ENCODE data around the gene CFAP57.
A peak's percentile ranks its signal among the peaks of the same experiment; 100 is the strongest.

The CFAP57 gene

DNA sequence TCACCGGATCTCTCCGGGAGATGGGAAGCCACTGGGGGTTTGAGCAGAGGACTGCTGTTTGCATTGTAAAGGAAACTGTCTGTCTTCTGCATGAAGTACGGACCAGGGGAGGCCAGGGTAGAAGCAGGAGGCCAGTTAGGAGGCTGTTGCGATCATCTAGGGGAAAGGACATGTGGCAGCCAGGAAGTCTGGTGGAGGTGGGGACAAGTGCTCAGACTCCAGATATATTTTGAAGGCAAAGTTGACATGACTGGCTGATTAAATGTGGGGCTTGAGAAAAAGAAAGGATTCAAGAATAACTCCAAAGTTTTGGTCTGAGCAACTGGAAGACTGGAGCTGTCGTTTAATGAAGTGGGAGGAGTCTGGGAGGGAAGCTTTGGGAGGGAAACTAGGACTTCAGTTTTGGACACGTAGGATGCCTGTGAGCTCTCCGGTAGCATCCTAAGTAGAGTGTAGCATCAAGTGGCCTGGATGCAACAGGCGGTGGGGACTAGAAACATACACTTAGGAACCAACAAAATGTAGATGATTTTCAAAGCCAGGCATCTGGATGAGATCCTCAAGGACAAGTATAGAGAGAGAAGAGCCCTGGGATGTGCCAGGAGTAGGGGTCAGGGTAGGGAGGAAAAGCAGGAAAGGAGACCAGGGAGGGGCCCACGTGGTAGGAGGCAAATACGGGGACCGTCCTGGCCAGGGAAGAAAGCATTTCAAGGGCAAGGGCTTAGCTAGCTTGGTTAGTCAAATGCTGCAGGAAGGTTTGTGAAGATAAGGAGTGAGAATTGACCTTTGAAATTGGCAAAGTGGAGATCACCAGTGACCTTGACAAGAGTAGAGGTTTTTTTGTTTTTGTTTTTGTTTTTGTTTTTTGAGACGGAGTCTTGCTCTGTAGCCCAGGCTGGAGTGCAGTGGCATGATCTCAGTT is 116.9 kb downstream of the CFAP57 start:
- Histone ChIP-seq H3K36me3 (ENCODE audit: control insufficient read depth, insufficient read depth, low read length) (no peaks in the 10 kb centered on the region), H3K4me1 (ENCODE audit: control insufficient read depth, insufficient read depth, low read length, poor library complexity, severe bottlenecking) (peaks cover 1% of the 10 kb centered on the region), H3K27ac (ENCODE audit: low read depth, low read length, severe bottlenecking) (no peak overlapping the region), H3K9me3 (ENCODE audit: control insufficient read depth, low read length) (no peaks in the 10 kb centered on the region), H3K4me3 (ENCODE audit: extremely low read depth, insufficient read depth, low read length, poor library complexity, severe bottlenecking) (no peak overlapping the region)
- 84 to 92% methylated on average over 10 to 11 of the region's 12 CpGs for WGBS, 2 experiments (ENCODE audit: insufficient coverage in 2 of 2)

DNA sequence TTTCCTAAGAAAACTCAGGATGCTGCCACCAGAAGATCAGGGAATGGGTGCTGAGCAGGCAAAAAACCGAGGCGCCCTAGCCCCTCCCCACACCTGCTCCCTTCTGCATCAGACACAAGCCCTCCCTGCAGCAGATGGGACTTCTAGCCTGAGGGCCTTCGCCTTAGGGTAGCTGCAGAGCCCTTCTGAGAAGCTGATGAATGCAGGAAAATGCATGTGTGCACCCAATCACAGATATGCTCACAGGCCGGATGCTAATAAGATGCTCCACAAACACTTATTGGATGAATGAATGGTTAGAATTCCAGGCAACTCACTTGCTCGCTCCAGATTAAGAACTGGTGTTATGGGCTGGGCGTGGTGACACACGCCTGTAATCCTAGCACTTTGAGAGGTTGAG is 120.1 kb downstream of the CFAP57 start:
- H3K27ac ChIP-seq (ENCODE audit: low read depth, low read length, severe bottlenecking): no peak overlapping the region
- peaks cover 3% of the 10 kb centered on the region for H3K4me1 ChIP-seq (ENCODE audit: control insufficient read depth, insufficient read depth, low read length, poor library complexity, severe bottlenecking)
- no peaks in the 10 kb centered on the region for H3K36me3 ChIP-seq (ENCODE audit: control insufficient read depth, insufficient read depth, low read length)
- no peaks in the 10 kb centered on the region for H3K9me3 ChIP-seq (ENCODE audit: control insufficient read depth, low read length)
- H3K4me3 ChIP-seq (ENCODE audit: extremely low read depth, insufficient read depth, low read length, poor library complexity, severe bottlenecking): no peak overlapping the region
- 86 to 98% methylated on average over 7 of the region's 7 CpGs for WGBS, 2 experiments (ENCODE audit: insufficient coverage in 2 of 2)

DNA sequence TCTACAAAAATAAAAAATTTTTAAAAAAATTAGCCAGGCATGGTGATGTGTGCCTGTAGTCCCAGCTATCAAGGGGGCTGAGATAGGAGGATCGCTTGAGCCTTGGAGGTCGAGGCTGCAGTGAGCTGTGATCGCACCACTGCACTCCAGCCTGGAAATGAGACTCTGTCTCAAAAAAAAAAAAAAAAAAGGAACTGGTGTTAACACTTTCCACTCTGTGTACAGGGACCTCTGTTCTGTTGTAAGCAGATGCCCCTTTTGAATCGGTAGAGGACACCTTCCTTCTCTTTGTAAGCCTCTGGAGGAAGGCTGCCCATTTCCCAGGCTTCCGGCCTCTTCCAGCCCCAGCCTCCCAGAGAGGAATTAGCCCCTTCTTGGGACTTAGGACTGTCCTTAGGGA is 120.5 kb downstream of the CFAP57 start:
- peaks cover 3% of the 10 kb centered on the region for H3K4me1 ChIP-seq (ENCODE audit: control insufficient read depth, insufficient read depth, low read length, poor library complexity, severe bottlenecking)
- WGBS, 2 experiments (ENCODE audit: insufficient coverage in 2 of 2): 92 to 100% methylated on average over 4 to 5 of the region's 5 CpGs
- no peak overlapping the region for H3K27ac ChIP-seq (ENCODE audit: low read depth, low read length, severe bottlenecking)
- no peaks in the 10 kb centered on the region for H3K36me3 ChIP-seq (ENCODE audit: control insufficient read depth, insufficient read depth, low read length)
- no peaks in the 10 kb centered on the region for H3K9me3 ChIP-seq (ENCODE audit: control insufficient read depth, low read length)
- no peak overlapping the region for H3K4me3 ChIP-seq (ENCODE audit: extremely low read depth, insufficient read depth, low read length, poor library complexity, severe bottlenecking)

DNA sequence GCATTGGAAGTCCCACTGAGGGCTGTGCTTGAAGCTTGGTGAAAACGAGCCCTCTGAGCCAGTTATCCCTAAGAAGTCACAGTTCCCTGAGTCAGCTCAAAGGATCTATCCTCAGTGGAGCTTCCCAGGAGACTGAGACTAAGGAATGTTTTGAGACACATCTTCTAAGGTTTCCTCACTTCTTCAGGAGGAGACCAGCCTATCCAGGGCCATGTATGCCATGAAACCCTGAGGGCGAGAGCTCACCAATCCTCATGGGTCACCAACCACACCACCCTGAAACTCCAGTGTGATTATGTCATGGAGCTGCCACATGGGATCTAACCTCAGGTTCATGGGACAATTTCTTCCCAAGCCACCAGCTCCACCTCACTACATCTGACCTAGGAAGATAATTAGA is 121.0 kb downstream of the CFAP57 start:
- Histone ChIP-seq H3K4me3 (ENCODE audit: extremely low read depth, insufficient read depth, low read length, poor library complexity, severe bottlenecking) (no peak overlapping the region), H3K4me1 (ENCODE audit: control insufficient read depth, insufficient read depth, low read length, poor library complexity, severe bottlenecking) (peaks cover 3% of the 10 kb centered on the region), H3K36me3 (ENCODE audit: control insufficient read depth, insufficient read depth, low read length) (no peaks in the 10 kb centered on the region), H3K27ac (ENCODE audit: low read depth, low read length, severe bottlenecking) (no peak overlapping the region), H3K9me3 (ENCODE audit: control insufficient read depth, low read length) (no peaks in the 10 kb centered on the region)
- 100% methylated on average over 2 of the region's 2 CpGs; no CpG with 5 or more reads in 1 of the 2 experiments for WGBS, 2 experiments (ENCODE audit: insufficient coverage in 2 of 2)

- 64 to 88% methylated on average over 2 to 4 of the region's 7 CpGs for WGBS, 2 experiments (ENCODE audit: insufficient coverage in 2 of 2)
- no peak overlapping the region for H3K4me3 ChIP-seq (ENCODE audit: extremely low read depth, insufficient read depth, low read length, poor library complexity, severe bottlenecking)
Measured at GRCh38 chr1:43293896-43294760, 122.0 kb downstream of the CFAP57 start.

DNA sequence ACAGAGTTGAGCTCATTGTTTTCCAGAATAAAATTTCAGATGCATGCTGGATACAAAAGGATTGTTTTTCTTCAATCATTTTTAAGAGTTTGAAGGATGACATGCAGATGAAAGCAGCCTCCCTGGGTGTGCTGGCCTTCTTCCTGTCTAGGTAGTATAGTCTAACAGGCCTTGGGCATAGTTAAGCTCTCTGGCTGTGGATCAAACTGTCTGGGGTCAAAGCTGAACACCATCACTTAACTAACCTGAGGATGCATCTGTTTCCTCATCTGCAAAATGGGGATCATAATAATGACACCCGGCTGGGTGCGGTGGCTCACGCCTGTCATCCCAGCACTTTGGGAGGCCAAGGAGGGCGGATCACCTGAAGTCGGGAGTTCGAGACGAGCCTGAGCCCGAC is 122.6 kb downstream of the CFAP57 start:
- Histone ChIP-seq H3K4me1 (ENCODE audit: control insufficient read depth, insufficient read depth, low read length, poor library complexity, severe bottlenecking) (peaks cover 3% of the 10 kb centered on the region), H3K27ac (ENCODE audit: low read depth, low read length, severe bottlenecking) (no peak overlapping the region), H3K9me3 (ENCODE audit: control insufficient read depth, low read length) (no peaks in the 10 kb centered on the region), H3K36me3 (ENCODE audit: control insufficient read depth, insufficient read depth, low read length) (no peaks in the 10 kb centered on the region), H3K4me3 (ENCODE audit: extremely low read depth, insufficient read depth, low read length, poor library complexity, severe bottlenecking) (no peak overlapping the region)
- WGBS, 2 experiments (ENCODE audit: insufficient coverage in 2 of 2): 92 to 97% methylated on average over 7 of the region's 8 CpGs

More at GRCh38 chr1:43293896-43294760, 122.0 kb downstream of the CFAP57 start:
- Histone ChIP-seq H3K36me3 (ENCODE audit: control insufficient read depth, insufficient read depth, low read length) (no peaks in the 10 kb centered on the region), H3K27ac (ENCODE audit: low read depth, low read length, severe bottlenecking) (no peak overlapping the region), H3K9me3 (ENCODE audit: control insufficient read depth, low read length) (no peaks in the 10 kb centered on the region), H3K4me1 (ENCODE audit: control insufficient read depth, insufficient read depth, low read length, poor library complexity, severe bottlenecking) (peaks cover 3% of the 10 kb centered on the region)

GRCh38 chr1:43296207-43296606 is 124.1 kb downstream of the CFAP57 start:
- Histone ChIP-seq H3K27ac (ENCODE audit: low read depth, low read length, severe bottlenecking) (no peak overlapping the region), H3K4me3 (ENCODE audit: extremely low read depth, insufficient read depth, low read length, poor library complexity, severe bottlenecking) (no peak overlapping the region), H3K36me3 (ENCODE audit: control insufficient read depth, insufficient read depth, low read length) (no peaks in the 10 kb centered on the region), H3K9me3 (ENCODE audit: control insufficient read depth, low read length) (no peaks in the 10 kb centered on the region), H3K4me1 (ENCODE audit: control insufficient read depth, insufficient read depth, low read length, poor library complexity, severe bottlenecking) (peaks cover 6% of the 10 kb centered on the region)
- WGBS, 2 experiments (ENCODE audit: insufficient coverage in 2 of 2): no CpG with 5 or more reads among the region's 1 CpG

GRCh38 chr1:43298055-43298454 is 125.9 kb downstream of the CFAP57 start:
- no peak overlapping the region for H3K27ac ChIP-seq (ENCODE audit: low read depth, low read length, severe bottlenecking)
- H3K9me3 ChIP-seq (ENCODE audit: control insufficient read depth, low read length): no peaks in the 10 kb centered on the region
- H3K36me3 ChIP-seq (ENCODE audit: control insufficient read depth, insufficient read depth, low read length): no peaks in the 10 kb centered on the region
- no CpG with 5 or more reads among the region's 1 CpG for WGBS, 2 experiments (ENCODE audit: insufficient coverage in 2 of 2)
- no peak overlapping the region for H3K4me3 ChIP-seq (ENCODE audit: extremely low read depth, insufficient read depth, low read length, poor library complexity, severe bottlenecking)
- H3K4me1 ChIP-seq (ENCODE audit: control insufficient read depth, insufficient read depth, low read length, poor library complexity, severe bottlenecking): peaks cover 6% of the 10 kb centered on the region

GRCh38 chr1:43299101-43299500 is 127.0 kb downstream of the CFAP57 start:
- no peak overlapping the region for H3K27ac ChIP-seq (ENCODE audit: low read depth, low read length, severe bottlenecking)
- H3K36me3 ChIP-seq (ENCODE audit: control insufficient read depth, insufficient read depth, low read length): no peaks in the 10 kb centered on the region
- H3K4me3 ChIP-seq (ENCODE audit: extremely low read depth, insufficient read depth, low read length, poor library complexity, severe bottlenecking): no peak overlapping the region
- H3K4me1 ChIP-seq (ENCODE audit: control insufficient read depth, insufficient read depth, low read length, poor library complexity, severe bottlenecking): peaks cover 4% of the 10 kb centered on the region
- no peaks in the 10 kb centered on the region for H3K9me3 ChIP-seq (ENCODE audit: control insufficient read depth, low read length)

DNA sequence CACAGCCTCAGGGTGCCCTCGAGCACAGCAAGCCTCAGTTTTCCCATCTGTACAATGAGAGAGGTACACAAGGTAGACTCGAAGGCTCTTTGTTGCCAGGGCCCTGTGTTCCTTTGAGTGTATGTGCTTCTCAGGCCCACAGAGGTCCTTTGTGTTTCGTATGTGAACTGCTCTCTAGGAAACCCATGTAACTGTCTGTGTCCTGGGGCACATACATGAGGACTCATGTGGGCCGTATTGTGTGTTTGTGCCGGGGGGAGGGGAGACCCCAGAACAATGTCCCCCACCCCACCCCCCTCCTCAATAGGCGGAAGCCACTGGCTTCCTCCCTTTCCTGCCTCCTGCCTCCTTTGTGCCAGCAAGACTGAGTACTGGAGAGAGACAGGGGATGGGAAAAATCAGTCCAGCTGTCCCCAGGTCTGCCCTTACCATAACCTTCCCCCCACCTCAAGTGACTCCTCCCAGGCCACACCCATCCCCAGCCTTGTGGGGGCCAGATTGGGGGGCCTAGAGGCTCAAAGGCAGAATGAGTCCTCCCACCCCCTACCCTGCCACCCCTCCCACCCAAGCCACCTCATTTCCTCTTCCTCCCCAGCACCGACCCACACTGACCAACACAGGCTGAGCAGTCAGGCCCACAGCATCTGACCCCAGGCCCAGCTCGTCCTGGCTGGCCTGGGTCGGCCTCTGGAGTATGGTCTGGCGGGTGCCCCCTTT is 128.4 kb downstream of the CFAP57 start, which contains the start of gene TIE1:
Gene TIE1, plus strand, starts transcription at position 605 of the 717 bp plus-strand sequence. Its CDS starts 90 bp downstream, at position 695.
- Histone ChIP-seq H3K9me3 (ENCODE audit: control insufficient read depth, low read length) (no peaks in the 10 kb centered on the region), H3K4me3 (ENCODE audit: extremely low read depth, insufficient read depth, low read length, poor library complexity, severe bottlenecking) (peak within 1 kb of the TSS; percentile 27), H3K27ac (ENCODE audit: low read depth, low read length, severe bottlenecking) (peak within 1 kb of the TSS; percentile 36), H3K4me1 (ENCODE audit: control insufficient read depth, insufficient read depth, low read length, poor library complexity, severe bottlenecking) (peaks cover 3% of the 10 kb centered on the region), H3K36me3 (ENCODE audit: control insufficient read depth, insufficient read depth, low read length) (no peaks in the 10 kb centered on the region)
- WGBS, 2 experiments (ENCODE audit: insufficient coverage in 2 of 2): 90 to 94% methylated on average over 4 to 7 of the region's 10 CpGs

Data from mesodermal cell (in vitro differentiated cells).